GM18861 (cell line): ENCODE measurements around the gene IQCM.

Experiments
- ATAC-seq: cut with Tn5 transposase; IDR thresholded peaks from one replicate; pipeline ENCODE4 v1.9.1; 2021; ENCODE audit not compliant: unreplicated experiment

The IQCM gene

GRCh38 chr4:149784018-149784417 is 31.6 kb downstream of the IQCM start:
- no peak for ATAC-seq

- no peak for ATAC-seq
Observed at GRCh38 chr4:149781150-149781549, 34.5 kb downstream of the IQCM start.

- ATAC-seq = no peak
Observed at GRCh38 chr4:149768477-149768876, 47.2 kb downstream of the IQCM start.

GRCh38 chr4:149766135-149766534 is 49.5 kb downstream of the IQCM start:
- no peak for ATAC-seq

- ATAC-seq = no peak
Observed at GRCh38 chr4:149765630-149766029, 50.0 kb downstream of the IQCM start.

GRCh38 chr4:149755969-149756368 is 59.7 kb downstream of the IQCM start:
- ATAC-seq = no peak

- ATAC-seq = no peak
Observed at GRCh38 chr4:149754526-149754925, 61.1 kb downstream of the IQCM start.

- ATAC-seq = no peak
Observed at GRCh38 chr4:149752729-149753128, 62.9 kb downstream of the IQCM start.

GRCh38 chr4:149751174-149751573 is 64.5 kb downstream of the IQCM start:
- no peak for ATAC-seq

- no peak for ATAC-seq
Observed at GRCh38 chr4:149749784-149750183, 65.9 kb downstream of the IQCM start.

GRCh38 chr4:149747646-149748045 is 68.0 kb downstream of the IQCM start:
- ATAC-seq = no peak

GRCh38 chr4:149746276-149746675 is 69.4 kb downstream of the IQCM start:
- no peak for ATAC-seq

- ATAC-seq = peak; percentile 49
Observed at GRCh38 chr4:149741186-149741831, 74.3 kb downstream of the IQCM start.

- ATAC-seq = no peak
Observed at GRCh38 chr4:149738156-149738555, 77.5 kb downstream of the IQCM start.

- no peak for ATAC-seq
Observed at GRCh38 chr4:149735796-149736195, 79.8 kb downstream of the IQCM start.

GRCh38 chr4:149728444-149728843 is 87.2 kb downstream of the IQCM start:
- no peak for ATAC-seq

- no peak for ATAC-seq
Observed at GRCh38 chr4:149727663-149728062, 88.0 kb downstream of the IQCM start.

- no peak for ATAC-seq
Observed at GRCh38 chr4:149723065-149723464, 92.6 kb downstream of the IQCM start.

GRCh38 chr4:149719806-149720205 is 95.8 kb downstream of the IQCM start:
- ATAC-seq = no peak

- ATAC-seq = no peak
Observed at GRCh38 chr4:149719357-149719756, 96.3 kb downstream of the IQCM start.

- no peak for ATAC-seq
Observed at GRCh38 chr4:149718500-149718899, 97.1 kb downstream of the IQCM start.

- ATAC-seq = no peak
Observed at GRCh38 chr4:149716728-149717127, 98.9 kb downstream of the IQCM start.

- no peak for ATAC-seq
Observed at GRCh38 chr4:149715822-149716585, 99.6 kb downstream of the IQCM start.
